A673 (cell line): ENCODE results near the gene DNAL4.

ENCODE experiments used
- CTCF ChIP-seq: fragments of 300-800, 200-600 bp; sonication (generic); conservative IDR thresholded peaks from 2 replicates; pipeline ENCODE4 v1.5.1; 2017; ENCODE audit warnings: low read depth, mild to moderate bottlenecking, antibody characterized with exemption, low read length, moderate library complexity, mixed read lengths
- EZH2 ChIP-seq: fragments of 200-600 bp; sonication (generic); IDR thresholded peaks from 2 replicates; pipeline ENCODE4 v1.6.1; 2017; ENCODE audit warnings: borderline replicate concordance, low read depth, mild to moderate bottlenecking, mixed read lengths, antibody characterized with exemption, low read length; ENCODE audit not compliant: poor library complexity, severe bottlenecking

- no peak for TF ChIP-seq EZH2
- no peak for TF ChIP-seq CTCF
These were observed 34.2 kb upstream of the DNAL4 start for GRCh38 chr22:38828191-38828590.
